Trophoblast cell (in vitro differentiated cells and primary cell): ENCODE data around the gene CCNY.

ENCODE experiments used
- DNase-seq, 2 donors: peaks; one replicate each; pipeline ENCODE4 v3.0.0-alpha.2; 2016
- H2AFZ ChIP-seq: 2 replicates; pipeline ENCODE4 v1.6.1; 2013; ENCODE audit warnings: low read length, moderate library complexity, mild to moderate bottlenecking; ENCODE audit not compliant: insufficient read depth, poor library complexity
- H2AK5ac ChIP-seq: 2 replicates; pipeline ENCODE4 v1.6.1; 2013; ENCODE audit warnings: mild to moderate bottlenecking, low read length
- H2BK120ac ChIP-seq: 2 replicates; pipeline ENCODE4 v1.6.1; 2013; ENCODE audit warnings: low read length, mild to moderate bottlenecking, moderate library complexity; ENCODE audit not compliant: insufficient read depth, poor library complexity
- H2BK12ac ChIP-seq: 2 replicates; pipeline ENCODE4 v1.6.1; 2013; ENCODE audit warnings: mild to moderate bottlenecking, low read length, moderate library complexity
- H2BK5ac ChIP-seq: 2 replicates; pipeline ENCODE4 v1.6.1; 2013; ENCODE audit warnings: low read length, low read depth, moderate library complexity, mild to moderate bottlenecking; ENCODE audit not compliant: poor library complexity
- H3K14ac ChIP-seq: 2 replicates; pipeline ENCODE4 v1.6.1; 2013; ENCODE audit warnings: mild to moderate bottlenecking, low read length
- H3K18ac ChIP-seq: 2 replicates; pipeline ENCODE4 v1.6.1; 2013; ENCODE audit warnings: mild to moderate bottlenecking, low read length
- H3K23ac ChIP-seq: 2 replicates; pipeline ENCODE4 v1.6.1; 2013; ENCODE audit warnings: low read length
- H3K27ac ChIP-seq: 2 replicates; pipeline ENCODE4 v1.5.1; 2013; ENCODE audit warnings: low read depth, mild to moderate bottlenecking, inconsistent platforms, low read length, moderate library complexity
- H3K27me3 ChIP-seq: 2 replicates; pipeline ENCODE4 v1.6.1; 2013; ENCODE audit warnings: inconsistent platforms, mild to moderate bottlenecking, low read length, moderate library complexity; ENCODE audit not compliant: insufficient read depth
- H3K36me3 ChIP-seq, 2 experiments: 1 replicate in 1 of 2; 2 replicates in 1 of 2; pipeline ENCODE4 v1.6.1; 2013; ENCODE audit warnings: low read length in 2 of 2, mild to moderate bottlenecking in 2 of 2, moderate library complexity in 1 of 2; ENCODE audit not compliant: insufficient read depth in 2 of 2, control insufficient read depth in 1 of 2
- H3K4ac ChIP-seq: 2 replicates; pipeline ENCODE4 v1.6.1; 2013; ENCODE audit warnings: low read depth, mild to moderate bottlenecking, low read length, moderate library complexity
- H3K4me1 ChIP-seq, 2 experiments: 1 replicate in 1 of 2; 2 replicates in 1 of 2; pipeline ENCODE4 v1.6.1; 2013; ENCODE audit warnings: low read length in 2 of 2, mild to moderate bottlenecking in 2 of 2, moderate library complexity in 1 of 2; ENCODE audit not compliant: insufficient read depth in 2 of 2, control insufficient read depth in 1 of 2
- H3K4me2 ChIP-seq: 2 replicates; pipeline ENCODE4 v1.6.1; 2013; ENCODE audit warnings: inconsistent platforms, mild to moderate bottlenecking, low read length, moderate library complexity
- H3K4me3 ChIP-seq: 2 replicates; pipeline ENCODE4 v1.5.1; 2013; ENCODE audit warnings: mild to moderate bottlenecking, low read depth, low read length, inconsistent platforms
- H3K79me1 ChIP-seq: one replicate; pipeline ENCODE4 v1.6.1; 2013; ENCODE audit warnings: low read length
- H3K79me2 ChIP-seq: 2 replicates; pipeline ENCODE4 v1.6.1; 2013; ENCODE audit warnings: low read length, mild to moderate bottlenecking; ENCODE audit not compliant: control insufficient read depth, insufficient read depth, poor library complexity
- H3K9ac ChIP-seq: 2 replicates; pipeline ENCODE4 v1.6.1; 2013; ENCODE audit warnings: mild to moderate bottlenecking, low read length
- H3K9me3 ChIP-seq: 2 replicates; pipeline ENCODE4 v1.6.1; 2013; ENCODE audit warnings: low read depth, mild to moderate bottlenecking, control low read depth, inconsistent platforms, low read length; ENCODE audit not compliant: insufficient read depth
- H4K12ac ChIP-seq: 2 replicates; pipeline ENCODE4 v1.6.1; 2013; ENCODE audit warnings: low read depth, mild to moderate bottlenecking, low read length, moderate library complexity
- H4K8ac ChIP-seq: 2 replicates; pipeline ENCODE4 v1.6.1; 2013; ENCODE audit warnings: low read depth, mild to moderate bottlenecking, low read length, moderate library complexity
- H4K91ac ChIP-seq: one replicate; pipeline ENCODE4 v1.6.1; 2013; ENCODE audit warnings: low read depth, mild to moderate bottlenecking, low read length, moderate library complexity
- whole genome bisulfite sequencing: extraction: QIAGEN DNeasy Blood & Tissue Kit; methylation state at CpG from one replicate; pipeline ENCODE4 v1.1.7; 2013; ENCODE audit warnings: missing lambda C conversion rate; ENCODE audit not compliant: insufficient read length, insufficient coverage; ENCODE audit errors: extremely low coverage; 5-methylcytosine and 5-hydroxymethylcytosine counted together

CCNY gene

GRCh38 chr10:35394934-35395333 is 58.6 kb downstream of the CCNY start:
- DNase-seq, result no peak
- Histone ChIP-seq H4K12ac (no peak overlapping the region), H3K27ac (no peak overlapping the region), H2BK5ac (no peak overlapping the region), H2AFZ (no peak overlapping the region), H3K4me3 (no peak overlapping the region), H4K91ac (no peak overlapping the region), H3K4me2 (no peak overlapping the region), H3K14ac (no peak overlapping the region), H3K79me1 (no peaks in the 10 kb centered on the region), H3K36me3 (peaks cover 0 to 2% of the 10 kb centered on the region in 2 experiments), H3K79me2 (peaks cover 1% of the 10 kb centered on the region), H3K18ac (no peak overlapping the region), H3K4ac (no peak overlapping the region), H3K9me3 (peaks cover 4% of the 10 kb centered on the region), H2BK120ac (no peak overlapping the region), H3K9ac (no peak overlapping the region), H2AK5ac (no peak overlapping the region), H3K4me1 (peaks cover 5 to 6% of the 10 kb centered on the region in 2 experiments), H4K8ac (no peak overlapping the region), H3K27me3 (no peaks in the 10 kb centered on the region), H3K23ac (no peak overlapping the region), H2BK12ac (no peak overlapping the region)
- no CpG with 5 or more reads among the region's 3 CpGs for WGBS

- Histone ChIP-seq H2BK120ac (no peak overlapping the region), H3K9ac (no peak overlapping the region), H3K23ac (no peak overlapping the region), H2AFZ (no peak overlapping the region), H3K4me2 (no peak overlapping the region), H3K14ac (no peak overlapping the region), H4K91ac (no peak overlapping the region), H3K4ac (peak overlapping the region; percentile 12), H3K36me3 (no peaks in the 10 kb centered on the region), H3K4me3 (no peak overlapping the region), H3K4me1 (peaks cover 5 to 6% of the 10 kb centered on the region in 2 experiments), H3K27me3 (no peaks in the 10 kb centered on the region), H3K79me2 (peaks cover 1% of the 10 kb centered on the region), H3K27ac (no peak overlapping the region), H3K18ac (peak overlapping the region; percentile 30), H3K79me1 (no peaks in the 10 kb centered on the region), H2AK5ac (no peak overlapping the region), H3K9me3 (no peaks in the 10 kb centered on the region), H4K8ac (no peak overlapping the region), H2BK5ac (no peak overlapping the region), H2BK12ac (no peak overlapping the region), H4K12ac (no peak overlapping the region)
- no CpG with 5 or more reads among the region's 12 CpGs for WGBS
- DNase-seq, result no peak
Measured at GRCh38 chr10:35396560-35397434, 60.5 kb downstream of the CCNY start.

- H2AFZ ChIP-seq, result no peak overlapping the region
- H3K36me3 ChIP-seq, result no peaks in the 10 kb centered on the region
- no peak overlapping the region for H3K4me2 ChIP-seq
- no peak overlapping the region for H2AK5ac ChIP-seq
- no peak overlapping the region for H2BK5ac ChIP-seq
- H3K4me3 ChIP-seq, result peak overlapping the region; percentile 3
- H3K79me1 ChIP-seq, result no peaks in the 10 kb centered on the region
- no peak for DNase-seq
- no peak overlapping the region for H2BK12ac ChIP-seq
- peaks cover 1% of the 10 kb centered on the region for H3K79me2 ChIP-seq
- no peak overlapping the region for H2BK120ac ChIP-seq
- H3K9ac ChIP-seq, result no peak overlapping the region
- H4K8ac ChIP-seq, result no peak overlapping the region
- no peak overlapping the region for H4K91ac ChIP-seq
- H3K27ac ChIP-seq, result no peak overlapping the region
- no peaks in the 10 kb centered on the region for H3K9me3 ChIP-seq
- H3K4ac ChIP-seq, result no peak overlapping the region
- no peak overlapping the region for H4K12ac ChIP-seq
- H3K23ac ChIP-seq, result no peak overlapping the region
- no peak overlapping the region for H3K14ac ChIP-seq
- H3K18ac ChIP-seq, result no peak overlapping the region
- H3K4me1 ChIP-seq, result peaks cover 5 to 6% of the 10 kb centered on the region in 2 experiments
- H3K27me3 ChIP-seq, result no peaks in the 10 kb centered on the region
- WGBS, result no CpG with 5 or more reads among the region's 4 CpGs
Measured at GRCh38 chr10:35397953-35398352, 61.6 kb downstream of the CCNY start.

- Histone ChIP-seq H3K4ac (no peak overlapping the region), H2AK5ac (no peak overlapping the region), H3K79me2 (peaks cover 1% of the 10 kb centered on the region), H2BK5ac (no peak overlapping the region), H3K9ac (no peak overlapping the region), H4K8ac (no peak overlapping the region), H3K36me3 (no peaks in the 10 kb centered on the region), H3K4me2 (no peak overlapping the region), H4K91ac (no peak overlapping the region), H3K4me3 (no peak overlapping the region), H3K23ac (no peak overlapping the region), H3K18ac (no peak overlapping the region), H3K4me1 (peaks cover 5 to 6% of the 10 kb centered on the region in 2 experiments), H2BK120ac (no peak overlapping the region), H4K12ac (no peak overlapping the region), H2AFZ (no peak overlapping the region), H3K9me3 (peaks cover 1% of the 10 kb centered on the region), H3K14ac (no peak overlapping the region), H3K27ac (no peak overlapping the region), H3K27me3 (no peaks in the 10 kb centered on the region), H3K79me1 (no peaks in the 10 kb centered on the region), H2BK12ac (no peak overlapping the region)
- no peak for DNase-seq
- WGBS, result no CpG with 5 or more reads among the region's 8 CpGs
Measured at GRCh38 chr10:35398355-35398754, 62.0 kb downstream of the CCNY start.
